GM12872 (cell line): ENCODE results near the gene ELAPOR1.

ENCODE experiments used
- CTCF ChIP-seq: IDR thresholded peaks from 3 replicates; pipeline ENCODE4 v1.5.1; 2011; ENCODE audit warnings: low read depth, mild to moderate bottlenecking, low read length, moderate library complexity; ENCODE audit not compliant: insufficient read depth

Gene ELAPOR1

GRCh38 chr1:109133002-109133706 lies 19.2 kb downstream of the ELAPOR1 start:
- TF ChIP-seq CTCF, result no peak

GRCh38 chr1:109133815-109134214 lies 19.9 kb downstream of the ELAPOR1 start:
- TF ChIP-seq CTCF, result no peak

GRCh38 chr1:109134423-109134822 lies 20.5 kb downstream of the ELAPOR1 start:
- no peak for TF ChIP-seq CTCF

GRCh38 chr1:109135940-109136339 lies 22.0 kb downstream of the ELAPOR1 start:
- TF ChIP-seq CTCF, result no peak

GRCh38 chr1:109136766-109137165 lies 22.9 kb downstream of the ELAPOR1 start:
- TF ChIP-seq CTCF, result no peak

GRCh38 chr1:109137958-109138357 lies 24.0 kb downstream of the ELAPOR1 start:
- no peak for TF ChIP-seq CTCF

- TF ChIP-seq CTCF, result no peak
Measured at GRCh38 chr1:109138358-109138757, 24.4 kb downstream of the ELAPOR1 start.
